ENCODE results near the gene PTPRM. TPM values are rescaled to one million over a fixed set of nuclear protein-coding genes. Genes with fewer than 3 reads are reported as not detected.
"Not testable (repeated sequence)": the region's sequence is repeated elsewhere in the genome, so short reads cannot be mapped to it uniquely, and the experiment has no call there.

Gene PTPRM
- total RNA-seq, 4 donors from 2014 or later = 62.7 to 94.0 (median 76.0) TPM

GRCh38 chr18:8051453-8051852, 484.3 kb downstream of the PTPRM start:
- Histone ChIP-seq H3K9me3 (no peaks in the 10 kb centered on the region), H3K27me3 (no peaks in the 10 kb centered on the region), H3K36me3 (no peaks in the 10 kb centered on the region), H3K4me1 (peaks cover 11 to 34% (median 25%) of the 10 kb centered on the region in 4 donors), H3K27ac (replicated peaks in 1 of 4) (no peak overlapping the region), H3K4me3 (no peak overlapping the region)
- intact Hi-C loops (cut with DNase I) = no loop called here
- 69% methylated on average over 2 of the region's 2 CpGs for WGBS
- TF ChIP-seq, protein P1, sequence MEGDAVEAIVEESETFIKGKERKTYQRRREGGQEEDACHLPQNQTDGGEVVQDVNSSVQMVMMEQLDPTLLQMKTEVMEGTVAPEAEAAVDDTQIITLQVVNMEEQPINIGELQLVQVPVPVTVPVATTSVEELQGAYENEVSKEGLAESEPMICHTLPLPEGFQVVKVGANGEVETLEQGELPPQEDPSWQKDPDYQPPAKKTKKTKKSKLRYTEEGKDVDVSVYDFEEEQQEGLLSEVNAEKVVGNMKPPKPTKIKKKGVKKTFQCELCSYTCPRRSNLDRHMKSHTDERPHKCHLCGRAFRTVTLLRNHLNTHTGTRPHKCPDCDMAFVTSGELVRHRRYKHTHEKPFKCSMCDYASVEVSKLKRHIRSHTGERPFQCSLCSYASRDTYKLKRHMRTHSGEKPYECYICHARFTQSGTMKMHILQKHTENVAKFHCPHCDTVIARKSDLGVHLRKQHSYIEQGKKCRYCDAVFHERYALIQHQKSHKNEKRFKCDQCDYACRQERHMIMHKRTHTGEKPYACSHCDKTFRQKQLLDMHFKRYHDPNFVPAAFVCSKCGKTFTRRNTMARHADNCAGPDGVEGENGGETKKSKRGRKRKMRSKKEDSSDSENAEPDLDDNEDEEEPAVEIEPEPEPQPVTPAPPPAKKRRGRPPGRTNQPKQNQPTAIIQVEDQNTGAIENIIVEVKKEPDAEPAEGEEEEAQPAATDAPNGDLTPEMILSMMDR (IDR thresholded peaks at IDR 0.05) = no peak
- TF ChIP-seq POLR2A (IDR thresholded peaks at IDR 0.05; ENCODE audit: low read depth) (no peak), POLR2AphosphoS5 (IDR thresholded peaks at IDR 0.05) (no peak), EP300 (IDR thresholded peaks at IDR 0.05) (no peak)
- DNase-seq (ENCODE audit: extremely low spot score) = no peak

GRCh38 chr18:8052237-8052701, 485.2 kb downstream of the PTPRM start:
- Histone ChIP-seq H3K36me3 (no peaks in the 10 kb centered on the region), H3K27ac (replicated peaks in 1 of 4) (no peak overlapping the region), H3K27me3 (no peaks in the 10 kb centered on the region), H3K9me3 (no peaks in the 10 kb centered on the region), H3K4me3 (no peak overlapping the region), H3K4me1 (peaks cover 11 to 34% (median 25%) of the 10 kb centered on the region in 4 donors)
- no peak for DNase-seq (ENCODE audit: extremely low spot score)
- intact Hi-C loops (cut with DNase I) = no loop called here
- TF ChIP-seq, protein P1 (IDR thresholded peaks at IDR 0.05) = no peak
- TF ChIP-seq POLR2A (IDR thresholded peaks at IDR 0.05; ENCODE audit: low read depth) (no peak), EP300 (IDR thresholded peaks at IDR 0.05) (no peak), POLR2AphosphoS5 (IDR thresholded peaks at IDR 0.05) (no peak)
- 29% methylated on average over 1 of the region's 2 CpGs for WGBS

DNA sequence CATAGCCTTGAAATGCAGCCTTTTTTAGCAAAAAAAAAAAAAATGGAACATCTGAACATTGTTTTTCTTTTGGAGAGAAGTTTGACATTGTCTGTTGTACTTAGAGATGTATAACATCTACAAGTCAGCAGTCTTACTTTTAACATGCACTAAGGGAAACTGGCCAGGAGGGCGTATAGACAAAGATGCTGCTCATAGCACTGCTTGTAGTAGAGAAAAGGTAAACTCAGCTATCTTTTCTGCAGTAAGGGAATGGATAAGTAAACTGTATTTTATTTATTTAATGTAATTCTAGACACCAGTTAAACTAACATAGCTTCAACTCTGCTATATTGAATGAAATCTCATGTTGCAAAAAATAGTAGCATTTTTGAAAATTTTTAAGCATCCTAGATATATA, 489.6 kb downstream of the PTPRM start:
- Histone ChIP-seq H3K4me3 (no peak overlapping the region), H3K27ac (replicated peaks in 1 of 4) (no peak overlapping the region), H3K4me1 (peaks cover 9 to 23% (median 16%) of the 10 kb centered on the region in 4 donors), H3K27me3 (no peaks in the 10 kb centered on the region), H3K36me3 (no peaks in the 10 kb centered on the region), H3K9me3 (no peaks in the 10 kb centered on the region)
- WGBS = 85% methylated on average over 1 of the region's 1 CpG
- intact Hi-C loops (cut with DNase I) = no loop called here
- no peak for DNase-seq (ENCODE audit: extremely low spot score)
- TF ChIP-seq POLR2AphosphoS5 (IDR thresholded peaks at IDR 0.05) (no peak), EP300 (IDR thresholded peaks at IDR 0.05) (no peak), POLR2A (IDR thresholded peaks at IDR 0.05; ENCODE audit: low read depth) (no peak)
- TF ChIP-seq, protein P1 (IDR thresholded peaks at IDR 0.05) = no peak

- H3K4me3 ChIP-seq; H3K9me3 ChIP-seq; intact Hi-C loops (cut with DNase I); H3K36me3 ChIP-seq; H3K27ac ChIP-seq (replicated peaks in 1 of 4); H3K27me3 ChIP-seq; H3K4me1 ChIP-seq; DNase-seq (ENCODE audit: extremely low spot score): not testable (repeated sequence)
- 98% methylated on average over 12 of the region's 22 CpGs for WGBS
Observed at GRCh38 chr18:8063152-8063551, 496.0 kb downstream of the PTPRM start.

GRCh38 chr18:8063733-8064132, 496.6 kb downstream of the PTPRM start:
- no peaks in the 10 kb centered on the region for H3K9me3 ChIP-seq
- DNase-seq (ENCODE audit: extremely low spot score) = no peak
- H3K27ac ChIP-seq (replicated peaks in 1 of 4) = no peak overlapping the region
- TF ChIP-seq EP300 (IDR thresholded peaks at IDR 0.05) (no peak), POLR2AphosphoS5 (IDR thresholded peaks at IDR 0.05) (no peak), POLR2A (IDR thresholded peaks at IDR 0.05; ENCODE audit: low read depth) (no peak)
- TF ChIP-seq, protein P1 (IDR thresholded peaks at IDR 0.05) = no peak
- no peaks in the 10 kb centered on the region for H3K4me1 ChIP-seq
- no peak overlapping the region for H3K4me3 ChIP-seq
- intact Hi-C loops (cut with DNase I) = no loop called here
- H3K36me3 ChIP-seq = no peaks in the 10 kb centered on the region
- H3K27me3 ChIP-seq = no peaks in the 10 kb centered on the region

Measured in esophagus muscularis mucosa (tissue), 4 donors.